GM12878 (cell line): ENCODE results near the gene SRC. TPM values are rescaled to one million over a fixed set of nuclear protein-coding genes. Genes with fewer than 3 reads are reported as not detected.

ENCODE experiments used
- ATAC-seq: fragments of 200-7000 bp; cut with Tn5 transposase; 3 replicates; pipeline ENCODE4 v1.9.1; 2020; ENCODE audit warnings: mild to moderate bottlenecking, moderate library complexity
- BruUV-seq: library from RNA; stranded (reverse); fragments of 400-500 nt; replicated peaks from 2 replicates; lab custom pipeline; 2021; lab: Mats Ljungman, UMichigan
- CTCF ChIA-PET: fragments of 300-600 bp; sonication (Branson Sonifier 250); formaldehyde crosslinking; extraction: SDS; loops from one replicate; lab custom pipeline; 2021; ENCODE audit warnings: inconsistent platforms; lab: Yijun Ruan, JAX
- POLR2A ChIA-PET: fragments of 350-600 bp; formaldehyde crosslinking; extraction: SDS; loops from one replicate; lab custom pipeline; 2021; ENCODE audit warnings: inconsistent platforms; lab: Charles Lee
- RAD21 ChIA-PET: fragments of 300-600 bp; sonication (Branson Sonifier 250); formaldehyde crosslinking; loops from one replicate; lab custom pipeline; 2023; ENCODE audit warnings: antibody characterized with exemption; ENCODE audit not compliant: unreplicated experiment; lab: Charles Lee
- SMC1A ChIA-PET: fragments of 300-600 bp; sonication (Branson Sonifier 250); formaldehyde crosslinking; loops from one replicate; lab custom pipeline; 2023; ENCODE audit not compliant: unreplicated experiment, uncharacterized antibody; lab: Charles Lee
- DNase-seq: peaks from one replicate; pipeline ENCODE4 v3.0.0-alpha.2; 2011; ENCODE audit warnings: low read depth, low spot score
- FAIRE-seq: peaks from 3 replicates; lab custom pipeline; 2011; peaks lifted over from hg19 to GRCh38; lab: Jason Lieb, UNC
- H2AFZ ChIP-seq: 2 replicates; pipeline ENCODE4 v1.6.0; 2011; ENCODE audit warnings: low read depth, low read length, control low read depth; ENCODE audit not compliant: control insufficient read depth
- H3K27ac ChIP-seq: 2 replicates; pipeline ENCODE4 v1.5.1; 2011; ENCODE audit warnings: control low read depth; ENCODE audit not compliant: control insufficient read depth, insufficient read depth
- H3K27me3 ChIP-seq, 2 experiments: replicated peaks in 1 of 2; 2 replicates each; pipeline versions ENCODE4 v1.6.0 to v1.6.1; 2011; ENCODE audit warnings: low read length in 1 of 2; ENCODE audit not compliant: control insufficient read depth in 2 of 2, insufficient read depth in 2 of 2
- H3K36me3 ChIP-seq, 2 experiments: 2 replicates each; pipeline ENCODE4 v1.5.1; 2011; ENCODE audit warnings: low read length in 1 of 2; ENCODE audit not compliant: control insufficient read depth in 2 of 2, insufficient read depth in 2 of 2
- H3K4me1 ChIP-seq: 2 replicates; pipeline ENCODE4 v1.6.1; 2011; ENCODE audit warnings: mild to moderate bottlenecking, low read length, moderate library complexity, mixed read lengths; ENCODE audit not compliant: control insufficient read depth, insufficient read depth
- H3K4me2 ChIP-seq: 2 replicates; pipeline ENCODE4 v1.6.0; 2011; ENCODE audit warnings: control low read depth; ENCODE audit not compliant: control insufficient read depth, insufficient read depth
- H3K4me3 ChIP-seq: fragments of 200-600 bp; sonication (generic); 2 replicates; pipeline ENCODE4 v1.5.1; 2016
- H3K79me2 ChIP-seq: 2 replicates; pipeline ENCODE4 v1.6.0; 2011; ENCODE audit warnings: low read length; ENCODE audit not compliant: control insufficient read depth, insufficient read depth
- H3K9ac ChIP-seq: 2 replicates; pipeline ENCODE4 v1.8.0; 2011; ENCODE audit warnings: low read length, control low read depth, mixed read lengths; ENCODE audit not compliant: control insufficient read depth, insufficient read depth
- H3K9me3 ChIP-seq: replicated peaks from 3 replicates; pipeline ENCODE4 v1.5.1; 2011; ENCODE audit warnings: mild to moderate bottlenecking, low read length; ENCODE audit not compliant: control insufficient read depth, insufficient read depth
- H4K20me1 ChIP-seq: 2 replicates; pipeline ENCODE4 v1.6.0; 2011; ENCODE audit not compliant: control insufficient read depth, insufficient read depth
- BCL3 ChIP-seq: IDR thresholded peaks from 2 replicates; pipeline ENCODE4 v1.6.1; 2011; ENCODE audit warnings: borderline replicate concordance, low read depth, mild to moderate bottlenecking, moderate library complexity, low read length; ENCODE audit not compliant: insufficient read depth, poor library complexity, severe bottlenecking
- BRCA1 ChIP-seq: IDR thresholded peaks from 2 replicates; pipeline ENCODE4 v1.6.1; 2011; ENCODE audit warnings: low read depth, low read length, improper control_type of control experiment
- CBFB ChIP-seq: IDR thresholded peaks from 2 replicates; pipeline ENCODE4 v1.6.1; 2016; ENCODE audit warnings: antibody characterized with exemption, low read depth
- EED ChIP-seq: sonication (generic); IDR thresholded peaks from 2 replicates; pipeline ENCODE4 v1.6.1; 2016; ENCODE audit warnings: antibody characterized with exemption, low read depth
- FOS ChIP-seq: IDR thresholded peaks from 3 replicates; pipeline ENCODE4 v1.6.1; 2011; ENCODE audit warnings: borderline replicate concordance; ENCODE audit not compliant: insufficient read length; ENCODE audit errors: extremely low read depth
- GATAD2B ChIP-seq: fragments of 450-650 bp; conservative IDR thresholded peaks from 2 replicates; pipeline ENCODE4 v1.6.1; 2017; ENCODE audit warnings: low read depth, mild to moderate bottlenecking, moderate library complexity
- HDAC6 ChIP-seq: fragments of 200-600 bp; sonication (generic); IDR thresholded peaks from one replicate; pipeline ENCODE4 v1.8.0; 2017; ENCODE audit warnings: antibody characterized with exemption; ENCODE audit not compliant: unreplicated experiment
- NR2C2 ChIP-seq: IDR thresholded peaks from 2 replicates; pipeline ENCODE4 v1.6.1; 2011; ENCODE audit warnings: borderline replicate concordance, low read depth; ENCODE audit not compliant: control insufficient read depth, insufficient read length
- NRF1 ChIP-seq: conservative IDR thresholded peaks from 2 replicates; pipeline ENCODE4 v1.6.1; 2011; ENCODE audit warnings: mild to moderate bottlenecking, low read depth, low read length, improper control_type of control experiment
- RBBP5 ChIP-seq: fragments of 200-600 bp; sonication (generic); conservative IDR thresholded peaks from 2 replicates; pipeline ENCODE4 v1.6.1; 2016
- SRF ChIP-seq, 2 experiments: IDR thresholded peaks; 2 replicates each; pipeline ENCODE4 v1.6.1; 2011; ENCODE audit warnings: low read depth in 2 of 2, low read length in 2 of 2, mild to moderate bottlenecking in 1 of 2, moderate library complexity in 1 of 2
- WGBS: methylation state at CpG from one replicate; pipeline ENCODE4 v1.1.6; 2016; ENCODE audit warnings: low lambda C conversion rate; ENCODE audit not compliant: insufficient replicate concordance, insufficient coverage; ENCODE audit errors: missing lambda C conversion rate; 5-methylcytosine and 5-hydroxymethylcytosine counted together
- in situ Hi-C: fragments of 300-500 bp; cut with MboI; formaldehyde crosslinking; loops from 9 replicates; pipeline ENCODE4 v1.14.3; 2018; ENCODE audit warnings: mixed read lengths
- intact Hi-C: fragments of 100-400 bp; cut with micrococcal nuclease; formaldehyde crosslinking; loops from one replicate; pipeline ENCODE4 v1.14.2; 2022; ENCODE audit not compliant: unreplicated experiment
- polyA plus RNA-seq, 11 experiments: library from polyadenylated mRNA; depleted of rRNA in 4 of 11; unstranded in 6 of 11; stranded (reverse) in 5 of 11; fragments of >200 nt; fragmentation: Nextera tagmentation in 4 of 11; fragmentation: Illumina TruSeq in 1 of 11; extraction: Ambion mirVana in 4 of 11; extraction: Trizol in 1 of 11; gene quantifications; 1 replicate in 1 of 11; 2 replicates in 10 of 11; pipeline versions ENCODE4 v1.2.1 to v1.2.3, GENCODE V29; 2011 to 2016; ENCODE audit warnings: inconsistent platforms in 2 of 11, missing spikeins in 2 of 11, low read depth in 1 of 11
- total RNA-seq, 4 experiments: library from RNA; depleted of rRNA in 3 of 4; stranded (reverse); fragments of >200 nt in 3 of 4; fragmentation: Illumina TruSeq in 1 of 4; extraction: Trizol in 1 of 4; gene quantifications; 2 replicates each; pipeline versions ENCODE4 v1.2.1 to v1.2.3, GENCODE V29; 2013 to 2021

SRC gene
- total and polyA plus RNA-seq, 10 of the 15 experiments (the other 5 are each of a cell fraction or from before 2014, with no cell fraction given): 0.60 to 71.3 (median 27.2) TPM

GRCh38 chr20:37355252-37356180 is 9.6 kb downstream of the SRC start:
- RAD21 ChIA-PET: interaction anchor here (0.6 to 1.8 kb wide), 4 partner anchors 9 to 26 kb away, joined by 3 to 6 read pairs (median 4); no protein-coding TSS in a partner anchor
- H3K79me2 ChIP-seq: peaks cover 93% of the 10 kb centered on the region
- POLR2A ChIA-PET: interaction anchor here (0.8 to 2.3 kb wide), 3 partner anchors 9 to 59 kb away, joined by 3 to 8 read pairs (median 3); partner anchors contain the start of gene SRC
- CTCF ChIA-PET: interaction anchor here (1.1 kb wide), 1 partner anchor 80 kb away, joined by 4 read pairs; no protein-coding TSS in a partner anchor
- intact Hi-C loops (no loop called here), in situ Hi-C loops (no loop called here)
- H3K4me1 ChIP-seq: peaks cover 23% of the 10 kb centered on the region
- ATAC-seq (peak; percentile 13), FAIRE-seq (no peak), DNase-seq (no peak)
- peak overlapping the region; percentile 52 for H3K9ac ChIP-seq
- H3K9me3 ChIP-seq: no peaks in the 10 kb centered on the region; the same call in 2 of the 3 replicates
- no peak overlapping the region for H2AFZ ChIP-seq
- SMC1A ChIA-PET: interaction anchor here (0.6 to 1.9 kb wide), 3 partner anchors 10 to 135 kb away, joined by 3 to 9 read pairs (median 3); no protein-coding TSS in a partner anchor
- H3K36me3 ChIP-seq: peaks cover 18 to 32% of the 10 kb centered on the region in 2 experiments; a peak in 3 of 4 replicates
- H3K27ac ChIP-seq: peak overlapping the region; percentile 59
- no peaks in the 10 kb centered on the region for H3K27me3 ChIP-seq
- H3K4me2 ChIP-seq: peak overlapping the region; percentile 67
- no peak for TF ChIP-seq GATAD2B
- TF ChIP-seq SRF (IDR thresholded peaks at IDR 0.05; ENCODE audit: low read depth in 2 of 2, low read length in 2 of 2): no peak
- TF ChIP-seq NRF1: no peak
- TF ChIP-seq FOS: no peak
- no peak for TF ChIP-seq CBFB
- TF ChIP-seq BRCA1: no peak
- no peak for TF ChIP-seq RBBP5
- no peak for TF ChIP-seq EED
- no peak for TF ChIP-seq BCL3
- TF ChIP-seq HDAC6: no peak
- TF ChIP-seq NR2C2: no peak
- 89% methylated on average over 15 of the region's 15 CpGs for WGBS
- 0 out of 2 replicates have a peak, but pooled peaks cover 3% of the 10 kb centered on the region for H4K20me1 ChIP-seq
- BruUV-seq: no TSS peak
- 0 out of 2 replicates have a peak overlapping the region, but pooled peaks have one; percentile 16 for H3K4me3 ChIP-seq
